Lung (tissue), 12 donors: ENCODE data around the gene HMCES. TPM values are rescaled to one million over a fixed set of nuclear protein-coding genes. Genes with fewer than 3 reads are reported as not detected.
A peak's percentile ranks its signal among the peaks of the same experiment; 100 is the strongest.

ENCODE experiments used
- ATAC-seq: fragments of 200-7000 bp; cut with Tn5 transposase; one replicate; pipeline ENCODE4 v1.9.1; 2020; ENCODE audit warnings: moderate number of reproducible peaks; ENCODE audit not compliant: insufficient read depth, low FRiP score
- DNase-seq, 3 donors: peaks; one replicate each; pipeline ENCODE4 v3.0.0-alpha.2; 2013 to 2017
- H3K27ac ChIP-seq, 2 donors: one replicate each; pipeline ENCODE4 v1.5.1; 2013; ENCODE audit warnings: mild to moderate bottlenecking in 2 of 2, moderate library complexity in 2 of 2, control low read depth in 1 of 2, inconsistent platforms in 1 of 2, low read depth in 1 of 2, low read length in 1 of 2
- H3K27me3 ChIP-seq, 3 donors: one replicate each; pipeline ENCODE4 v1.5.1; 2013; ENCODE audit warnings: low read length in 2 of 3; ENCODE audit not compliant: control insufficient read depth in 3 of 3, insufficient read depth in 3 of 3
- H3K36me3 ChIP-seq, 4 donors: one replicate each; pipeline ENCODE4 v1.5.1; 2013; ENCODE audit warnings: low read length in 4 of 4, mild to moderate bottlenecking in 1 of 4, moderate library complexity in 1 of 4; ENCODE audit not compliant: control insufficient read depth in 4 of 4, insufficient read depth in 4 of 4
- H3K4me1 ChIP-seq, 5 donors: one replicate each; pipeline ENCODE4 v1.5.1; 2013; ENCODE audit warnings: low read length in 5 of 5, mild to moderate bottlenecking in 2 of 5, moderate library complexity in 1 of 5; ENCODE audit not compliant: control insufficient read depth in 5 of 5, insufficient read depth in 5 of 5
- H3K4me3 ChIP-seq: one replicate; pipeline ENCODE4 v1.5.1; 2013; ENCODE audit warnings: mild to moderate bottlenecking, control low read depth, moderate library complexity
- H3K9ac ChIP-seq, 2 donors: one replicate each; pipeline ENCODE4 v1.5.1; 2013; ENCODE audit warnings: low read length in 2 of 2, control low read depth in 1 of 2; ENCODE audit not compliant: insufficient read depth in 1 of 2
- H3K9me3 ChIP-seq, 4 donors: one replicate each; pipeline ENCODE4 v1.5.1; 2013; ENCODE audit warnings: low read length in 3 of 4, mild to moderate bottlenecking in 1 of 4, moderate library complexity in 1 of 4; ENCODE audit not compliant: control insufficient read depth in 4 of 4, insufficient read depth in 3 of 4
- CTCF ChIP-seq: IDR thresholded peaks from 2 replicates; pipeline ENCODE4 v1.5.1; 2012; ENCODE audit warnings: mild to moderate bottlenecking; ENCODE audit errors: control extremely low read depth, extremely low read depth
- WGBS, 2 donors: extraction: QIAGEN DNeasy Blood & Tissue Kit; methylation state at CpG; one replicate each; pipeline ENCODE4 v1.1.7; 2013; 5-methylcytosine and 5-hydroxymethylcytosine counted together
- polyA plus RNA-seq, 2 donors: library from polyadenylated mRNA; stranded (reverse); fragments of 200-250 nt; gene quantifications; one replicate each; pipeline ENCODE4 v1.2.1, GENCODE V29; 2013
- total RNA-seq, 2 donors: library from RNA; depleted of rRNA in 1 of 2; stranded (reverse); fragments of >200 nt in 1 of 2; gene quantifications; one replicate each; pipeline ENCODE4 v1.2.1, GENCODE V29; 2014 to 2021
- donor health status: control.
- donor health status: control.
- donor health status: Bipolar disorder and iron deficiency.
- donor health status: healthy.
- donor health status: DM: yes; HTN: yes; CAD: no.

HMCES gene
- total and polyA plus RNA-seq, 4 donors = 23.2 to 36.6 (median 34.6) TPM

- H3K9ac ChIP-seq = no peak overlapping the region
- peak overlapping the region; percentile 68 for H3K4me3 ChIP-seq
- peak overlapping the region; percentile 88 to 98 for H3K27ac ChIP-seq
- no peaks in the 10 kb centered on the region for H3K9me3 ChIP-seq
- TF ChIP-seq CTCF = no peak
- no peaks in the 10 kb centered on the region for H3K27me3 ChIP-seq
- peaks cover 3 to 22% (median 11%) of the 10 kb centered on the region in 5 donors for H3K4me1 ChIP-seq
- peaks cover 0 to 4% (median 2%) of the 10 kb centered on the region in 4 donors for H3K36me3 ChIP-seq
- ATAC-seq (peak; percentile 6), DNase-seq (no peak)
- 0 to 1% methylated on average over 33 to 34 of the region's 34 CpGs for WGBS, 2 donors
These were observed 37.3 kb downstream of the HMCES start for GRCh38 chr3:129315998-129316247.

GRCh38 chr3:129316248-129317013 lies 37.8 kb downstream of the HMCES start:
- Histone ChIP-seq H3K9ac (peak overlapping the region in 1 of 2 donors; percentile 52), H3K36me3 (peaks cover 0 to 7% (median 2%) of the 10 kb centered on the region in 4 donors), H3K27me3 (no peaks in the 10 kb centered on the region), H3K4me3 (peak overlapping the region; percentile 68), H3K9me3 (no peaks in the 10 kb centered on the region), H3K27ac (peak overlapping the region; percentile 88 to 98), H3K4me1 (peaks cover 3 to 22% (median 11%) of the 10 kb centered on the region in 5 donors)
- peak; percentile 23 for TF ChIP-seq CTCF
- DNase-seq (peak; percentile 91 to 93 (median 93)), ATAC-seq (peak; percentile 42)
- 0% methylated on average over 59 to 65 of the region's 65 CpGs for WGBS, 2 donors

DNA sequence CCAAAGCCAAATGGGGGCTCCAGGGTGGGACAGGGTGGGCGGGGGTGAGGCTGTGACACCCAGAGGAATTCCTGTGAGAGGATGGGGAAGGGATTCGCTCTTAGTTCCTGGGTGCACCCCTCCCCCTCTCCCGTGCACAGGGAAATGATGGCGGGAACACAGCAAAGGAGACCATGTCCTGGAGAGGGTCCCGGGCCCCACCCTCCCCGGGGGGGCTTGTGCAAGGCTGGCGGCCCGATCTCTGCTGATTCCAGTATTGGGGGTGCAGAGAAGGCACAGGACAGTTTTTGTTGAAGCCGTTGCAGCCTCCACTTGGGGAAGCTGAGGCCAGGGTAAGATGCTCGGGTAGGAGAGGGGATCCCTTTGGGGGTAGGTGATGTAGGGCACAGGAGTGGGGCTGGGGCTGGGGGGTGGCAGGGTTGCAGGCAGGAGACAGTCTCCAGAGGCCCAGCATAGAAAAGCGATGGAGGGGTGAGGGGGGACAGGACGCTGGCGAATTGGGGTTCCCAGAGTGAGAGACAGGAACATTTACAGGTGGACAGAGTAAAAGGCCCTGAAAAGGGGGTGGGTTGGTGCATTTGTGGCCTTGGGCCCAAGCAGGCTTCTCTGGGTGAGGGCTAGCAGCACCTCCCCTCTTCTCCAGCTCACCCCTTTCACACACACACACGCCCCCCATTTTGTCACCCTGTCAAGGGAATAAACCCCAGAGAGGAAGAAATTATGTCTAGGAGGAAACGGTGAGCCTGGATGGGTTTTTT lies 38.5 kb downstream of the HMCES start:
- peak in 1 of 3 donors; percentile 48 for DNase-seq
- WGBS, 2 donors = 37% methylated on average over 14 to 15 of the region's 15 CpGs
- Histone ChIP-seq H3K36me3 (peaks cover 0 to 7% (median 2%) of the 10 kb centered on the region in 4 donors), H3K9ac (peak overlapping the region in 1 of 2 donors; percentile 20), H3K27ac (peak overlapping the region; percentile 88 to 98), H3K9me3 (no peaks in the 10 kb centered on the region), H3K4me3 (no peak overlapping the region), H3K4me1 (peaks cover 3 to 22% (median 11%) of the 10 kb centered on the region in 5 donors), H3K27me3 (no peaks in the 10 kb centered on the region)
- no peak for ATAC-seq
- TF ChIP-seq CTCF = no peak
